ENCODE data around the gene LAMB3. TPM values are rescaled to one million over a fixed set of nuclear protein-coding genes. Genes with fewer than 3 reads are reported as not detected.

Gene LAMB3
- total RNA-seq, 1 experiment from 2014 or later = 70.2 TPM

GRCh38 chr1:209641832-209642172 lies 10.4 kb downstream of the LAMB3 start:
- no peak overlapping the region for H2AFZ ChIP-seq (ENCODE audit: low read depth, low read length, poor library complexity, severe bottlenecking)
- H3K27me3 ChIP-seq (ENCODE audit: insufficient read depth, low read length) = no peaks in the 10 kb centered on the region
- H3K4me2 ChIP-seq (ENCODE audit: low read length) = no peak overlapping the region
- RAD21 ChIA-PET (ENCODE audit: low non-redundant PET in 1 of 2, low total read pairs in 2 of 2, uncharacterized antibody in 2 of 2, unreplicated experiment in 2 of 2) = interaction anchor here in 1 of 2 experiments (0.7 kb wide), 1 partner anchor 47 kb away, joined by 3 read pairs; no protein-coding TSS in a partner anchor
- H3K9me2 ChIP-seq (ENCODE audit: insufficient read depth) = no peaks in the 10 kb centered on the region
- no peak overlapping the region for H3K4me3 ChIP-seq (replicated peaks in 1 of 2; ENCODE audit: low read depth in 1 of 2, low read length in 2 of 2)
- POLR2A ChIA-PET = no interaction called here
- H3K9me3 ChIP-seq (ENCODE audit: control insufficient read depth in 1 of 2, insufficient read depth in 1 of 2, low read depth in 1 of 2, low read length in 2 of 2) = no peaks in the 10 kb centered on the region
- intact Hi-C loops (cut with micrococcal nuclease) = no loop called here
- ATAC-seq (no peak), DNase-seq (ENCODE audit: low read depth, low spot score) (no peak)
- no peaks in the 10 kb centered on the region for H4K20me1 ChIP-seq (ENCODE audit: insufficient read depth)
- peaks cover 0 to 11% of the 10 kb centered on the region in 2 experiments; a peak in 1 of 4 replicates for H3K36me3 ChIP-seq (ENCODE audit: control insufficient read depth in 1 of 2, insufficient read depth in 2 of 2, low read length in 2 of 2)
- no TSS peak for BruUV-seq (replicated peaks)
- H3K9ac ChIP-seq (ENCODE audit: low read length) = no peak overlapping the region
- no peak overlapping the region for H3K27ac ChIP-seq (ENCODE audit: low read depth, low read length)
- H3K4me1 ChIP-seq (ENCODE audit: control insufficient read depth in 1 of 2, insufficient read depth in 2 of 2, low read length in 2 of 2) = peaks cover 0 to under 1% of the 10 kb centered on the region in 2 experiments; a peak in 1 of 4 replicates
- CTCF ChIA-PET = no interaction called here
- TF ChIP-seq ATF3 (IDR thresholded peaks at IDR 0.05) (no peak), ZBTB33 (IDR thresholded peaks at IDR 0.05; ENCODE audit: extremely low read depth, insufficient replicate concordance, low read length) (no peak), SIN3A (IDR thresholded peaks at IDR 0.05; ENCODE audit: low read depth) (no peak), CEBPB (IDR thresholded peaks at IDR 0.05; ENCODE audit: low read depth) (no peak), POLR2A (IDR thresholded peaks at IDR 0.05; ENCODE audit: borderline replicate concordance, extremely low read depth, insufficient read depth, insufficient read length) (no peak), POLR2AphosphoS5 (IDR thresholded peaks at IDR 0.05; ENCODE audit: low read depth, low read length) (no peak), ZFX (IDR thresholded peaks at IDR 0.05) (no peak), SP1 (IDR thresholded peaks at IDR 0.05; ENCODE audit: low read depth) (no peak), ELF1 (IDR thresholded peaks at IDR 0.05; ENCODE audit: borderline replicate concordance, low read depth) (no peak), RAD21 (IDR thresholded peaks at IDR 0.05; ENCODE audit: low read depth) (no peak), TCF7L2 (IDR thresholded peaks at IDR 0.05; ENCODE audit: borderline replicate concordance, extremely low read depth, insufficient read depth, insufficient read length) (no peak), FOSL1 (IDR thresholded peaks at IDR 0.05; ENCODE audit: low read depth) (no peak), YY1 (IDR thresholded peaks at IDR 0.05; ENCODE audit: extremely low read depth, insufficient replicate concordance, low read depth, low read length) (no peak), EZH2phosphoT487 (IDR thresholded peaks at IDR 0.05; ENCODE audit: borderline replicate concordance) (no peak), EZH2 (IDR thresholded peaks at IDR 0.05) (no peak), EGR1 (IDR thresholded peaks at IDR 0.05; ENCODE audit: low read depth) (no peak), SRF (IDR thresholded peaks at IDR 0.05; ENCODE audit: low read depth) (no peak), JUND (IDR thresholded peaks at IDR 0.05) (no peak), CBX3 (IDR thresholded peaks at IDR 0.05; ENCODE audit: low read depth) (no peak), ZNF274 (IDR thresholded peaks at IDR 0.05; ENCODE audit: low read depth, low read length) (no peak)
- H3K79me2 ChIP-seq (ENCODE audit: insufficient read depth, low read length) = peaks cover 5% of the 10 kb centered on the region; the same call in 1 of the 2 replicates
